Activated CD4-positive, alpha-beta T cell treated with anti-CD3 and anti-CD28 coated beads, Interleukin-2, amount 50 U/mL, for 48 hours (primary cell): ENCODE results near the gene PGM2L1.
"Not testable (repeated sequence)": the region's sequence is repeated elsewhere in the genome, so short reads cannot be mapped to it uniquely, and the experiment has no call there.

Experiments used
- DNase-seq, 2 experiments: peaks; one replicate each; pipeline ENCODE4 v3.0.0-alpha.2; 2020

PGM2L1 gene

DNA sequence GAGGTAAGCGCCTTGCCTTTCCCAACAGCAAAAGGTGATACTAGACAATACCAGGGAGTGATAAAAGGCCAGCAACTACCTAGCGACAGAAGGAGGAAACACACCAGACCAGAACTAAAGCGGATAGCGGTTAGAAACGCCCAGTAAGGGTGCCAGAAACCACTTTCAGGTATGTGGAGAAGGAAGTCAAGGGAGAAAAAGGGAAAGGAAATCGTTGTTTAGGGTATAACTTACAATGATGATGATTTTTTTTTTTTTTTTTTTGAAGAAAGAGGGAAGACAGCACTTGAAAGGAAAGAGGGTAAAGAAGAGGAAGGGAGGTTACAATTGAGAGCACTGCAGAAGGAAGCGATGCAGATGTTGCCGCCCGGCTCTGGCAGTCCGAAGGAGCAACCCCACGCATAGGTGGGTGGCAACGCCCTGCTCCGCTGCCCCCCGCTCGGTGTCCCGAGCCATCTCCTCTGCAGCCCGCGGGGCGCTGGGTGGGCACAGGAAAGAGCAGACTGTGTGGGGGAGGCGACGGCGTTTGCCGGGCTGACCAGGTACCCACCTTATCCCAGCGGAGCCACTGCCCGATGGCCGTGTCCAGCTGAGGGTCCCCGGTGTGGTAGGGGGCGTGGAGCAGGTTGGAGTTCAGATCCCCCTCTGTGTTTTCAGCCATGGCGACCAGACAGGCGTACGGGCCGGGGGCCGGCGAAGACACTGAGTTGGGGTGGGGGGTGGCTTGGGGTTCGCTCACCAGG lies 561 bp downstream of the PGM2L1 start:
- peak; percentile 27 to 33 for DNase-seq

DNA sequence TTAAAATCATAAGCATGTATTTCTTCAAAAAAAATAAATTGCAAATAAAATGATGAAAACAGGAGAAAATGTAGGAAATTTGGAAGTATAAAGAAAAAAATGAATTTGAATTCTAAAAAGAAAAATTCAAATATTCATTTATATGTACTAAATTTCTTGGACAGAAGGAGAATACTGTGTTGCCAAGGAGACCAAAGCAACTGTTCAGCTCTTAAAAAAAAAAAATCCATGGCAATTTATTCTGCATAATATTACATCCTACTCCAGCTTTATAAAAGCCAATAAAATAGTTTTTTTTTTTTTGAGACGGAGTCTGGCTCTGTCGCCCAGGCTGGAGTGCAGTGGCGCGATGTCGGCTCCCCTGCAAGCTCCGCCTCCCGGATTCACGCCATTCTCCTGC lies 6.0 kb downstream of the PGM2L1 start:
- DNase-seq: no peak

DNA sequence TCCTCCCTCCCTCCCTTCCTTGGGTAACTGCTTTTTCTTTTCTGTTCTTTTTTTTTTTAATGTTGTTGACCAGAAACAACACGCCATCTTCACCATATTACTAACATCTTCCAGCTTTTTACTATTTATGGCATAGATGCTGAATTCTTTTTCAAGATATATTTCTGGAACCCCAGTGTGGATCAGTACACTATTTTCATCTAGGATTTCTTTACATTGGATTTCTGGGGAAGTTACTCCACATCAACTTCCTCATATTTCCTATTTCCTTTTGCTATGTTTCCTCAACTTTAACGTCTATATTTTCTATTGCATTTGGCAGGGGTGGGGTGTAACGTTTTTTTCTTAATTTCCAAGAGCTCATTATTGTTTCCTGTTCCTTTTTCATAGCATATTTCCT lies 7.0 kb downstream of the PGM2L1 start:
- no peak for DNase-seq

DNA sequence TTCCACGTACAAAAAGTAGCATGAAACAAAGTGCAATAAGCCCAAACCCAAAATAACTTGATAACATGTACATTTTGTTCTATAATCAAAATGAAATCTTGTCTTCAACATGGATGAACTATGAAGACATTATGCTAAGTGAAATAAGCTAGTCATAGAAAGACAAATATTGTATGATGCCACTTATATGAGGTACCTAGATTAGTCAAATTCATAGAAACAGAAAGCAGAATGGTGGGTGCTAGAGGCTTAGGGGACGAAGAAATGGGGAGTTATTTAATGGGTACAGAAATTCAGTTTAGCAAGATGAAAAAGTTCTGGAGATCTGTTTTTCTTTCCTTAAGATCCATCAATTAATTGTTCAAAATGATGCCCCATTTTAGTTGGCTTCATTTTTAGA lies 7.5 kb downstream of the PGM2L1 start:
- DNase-seq: no peak

DNA sequence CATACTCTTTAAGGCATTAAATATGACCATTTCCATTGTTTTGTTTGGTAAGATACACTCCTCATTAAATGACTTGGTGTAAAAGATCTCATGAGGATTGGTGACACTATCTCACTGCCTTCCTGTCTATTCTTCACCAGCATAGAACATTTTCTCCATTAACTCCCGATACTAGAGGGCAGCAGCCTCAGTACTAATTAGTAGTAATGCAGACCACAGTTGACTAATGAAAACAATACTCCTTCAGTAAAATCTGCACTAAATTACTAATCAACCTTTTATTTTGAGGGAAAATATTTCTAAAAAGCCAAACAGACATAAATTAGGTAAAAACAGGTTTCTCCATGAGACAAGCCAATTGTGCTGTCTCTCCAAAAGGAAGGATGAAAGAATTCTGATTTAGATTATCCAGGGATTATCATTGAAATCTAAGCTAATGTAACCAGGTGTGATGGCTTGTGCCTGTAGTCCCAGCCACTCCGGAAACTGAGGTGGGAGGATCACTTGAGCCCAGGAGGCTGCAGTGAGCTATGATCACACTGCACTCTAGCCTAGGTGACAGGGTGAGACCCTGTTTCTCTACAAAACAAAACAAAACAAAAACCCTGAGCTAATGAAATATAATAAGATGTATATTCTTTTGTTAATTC lies 9.4 kb downstream of the PGM2L1 start:
- peak; percentile 58 to 73 for DNase-seq

DNA sequence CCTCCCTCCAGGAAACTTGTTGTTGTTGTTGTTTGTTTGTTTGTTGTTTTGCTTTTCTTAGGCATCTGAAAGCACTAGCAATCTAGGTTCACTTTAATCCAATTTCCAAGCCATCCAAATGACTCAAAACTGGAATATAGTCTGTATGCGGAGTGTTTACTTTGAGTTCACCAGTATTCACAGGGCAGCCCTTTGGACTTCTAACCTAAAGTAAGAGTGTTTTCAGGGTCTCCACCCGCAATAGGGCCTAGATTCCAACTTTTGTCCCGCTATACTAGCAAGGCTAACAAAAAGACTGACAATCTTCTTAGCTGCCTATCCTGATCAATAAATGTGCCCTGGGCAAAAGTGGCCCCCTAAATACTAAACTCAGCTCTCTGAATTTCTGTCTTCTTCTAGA lies 13.6 kb downstream of the PGM2L1 start:
- no peak for DNase-seq

DNA sequence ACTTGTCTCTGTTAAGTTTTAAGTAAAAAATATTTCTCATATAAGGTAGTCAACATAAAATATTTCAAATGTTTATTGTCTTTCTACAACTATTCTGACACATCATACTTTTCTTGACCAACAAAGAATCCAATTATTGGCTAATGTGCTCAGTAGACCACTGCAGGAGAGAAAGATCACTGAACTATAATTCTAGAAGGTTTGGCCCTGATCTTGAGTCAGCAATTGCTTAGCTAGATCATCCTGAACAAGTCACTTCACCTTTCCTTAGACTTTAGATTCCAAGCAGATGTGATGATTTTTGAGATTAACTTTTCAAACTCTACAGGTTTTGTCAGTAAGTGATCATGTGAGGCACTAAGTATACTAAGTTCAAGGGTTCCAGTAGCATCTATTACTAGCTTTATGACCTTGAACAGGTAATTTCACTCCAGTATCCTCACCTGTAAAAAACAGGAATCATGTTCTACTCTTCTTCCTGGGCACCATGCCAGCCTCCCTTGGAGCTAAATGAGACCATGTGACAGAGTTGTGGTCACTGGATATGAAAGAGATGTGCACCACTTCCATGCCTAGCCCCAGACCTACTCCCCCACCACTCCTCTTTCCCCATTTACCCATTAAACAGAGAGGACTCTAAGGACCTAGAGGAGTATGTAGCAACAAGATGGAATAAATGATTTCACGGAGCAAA lies 17.3 kb downstream of the PGM2L1 start:
- no peak for DNase-seq

DNA sequence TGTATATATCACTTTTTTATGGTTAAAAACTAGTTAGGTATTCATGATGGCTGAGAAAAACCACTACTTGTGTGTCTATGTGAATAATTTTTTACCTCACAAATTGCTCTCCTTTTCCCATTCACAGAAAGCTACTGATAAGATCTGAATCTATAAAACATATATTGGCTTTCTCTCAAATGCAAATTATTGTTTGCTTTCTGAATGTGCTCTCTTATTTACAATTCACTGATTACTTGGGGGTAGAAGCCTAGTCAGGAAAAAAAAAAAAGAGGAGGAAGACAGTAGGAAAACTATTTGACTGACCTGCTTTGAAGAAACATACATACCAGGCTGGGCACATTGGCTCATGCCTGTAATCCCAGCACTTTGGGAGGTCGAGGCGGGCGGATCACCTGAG lies 20.5 kb downstream of the PGM2L1 start:
- DNase-seq: no peak

DNA sequence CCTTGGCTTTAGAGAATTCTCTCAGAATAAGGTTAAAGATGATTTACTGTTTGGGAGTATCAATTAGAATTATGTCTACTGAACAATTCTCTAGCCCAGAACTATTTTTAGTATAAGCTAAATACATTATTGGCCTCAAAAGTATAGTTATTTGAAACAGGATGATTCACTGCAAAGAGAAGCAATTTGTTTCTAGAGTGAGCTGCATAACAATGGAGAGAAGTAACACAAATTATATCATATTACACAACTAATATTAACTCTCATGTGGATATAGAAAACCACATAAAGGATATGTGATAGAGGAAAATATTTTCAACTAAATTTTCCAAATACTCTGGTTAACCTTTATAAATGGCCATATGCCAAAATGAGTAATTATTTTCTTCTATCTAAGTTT lies 24.9 kb downstream of the PGM2L1 start:
- DNase-seq: no peak

DNA sequence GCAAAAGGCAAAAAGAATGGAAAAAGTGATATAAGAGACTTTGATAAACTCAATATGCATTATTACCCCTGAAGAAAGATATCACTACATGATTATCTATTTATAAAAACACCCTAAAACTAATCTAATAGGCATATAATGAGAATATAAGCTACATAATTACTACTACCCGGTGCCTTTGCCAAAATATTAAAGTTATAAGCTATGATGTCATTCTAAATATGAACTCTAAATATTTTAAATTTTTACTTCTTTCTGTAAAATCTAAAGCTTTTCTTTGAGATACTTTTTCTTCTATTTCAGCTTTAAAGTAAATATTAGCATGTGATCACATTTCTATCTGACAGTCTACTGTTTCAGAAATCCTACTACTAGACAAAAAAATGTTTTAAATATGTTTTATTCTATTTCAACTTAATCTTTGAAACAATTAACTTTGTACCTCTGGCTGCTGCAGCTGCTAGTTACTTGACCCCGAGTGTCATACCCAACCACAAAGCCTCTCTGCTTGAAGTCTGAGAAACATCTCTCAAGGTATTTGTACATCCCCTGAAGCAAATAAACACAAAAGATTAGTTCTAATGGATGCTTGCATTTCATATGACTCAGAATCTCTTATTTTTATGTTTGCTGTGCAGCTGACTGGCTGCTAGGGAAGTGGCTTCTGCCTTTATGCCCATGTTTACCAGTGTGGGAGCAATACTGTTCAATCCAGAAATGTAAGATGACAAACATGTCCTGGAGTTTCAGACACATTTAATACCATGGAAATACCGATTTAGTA lies 26.8 kb downstream of the PGM2L1 start:
- no peak for DNase-seq

DNA sequence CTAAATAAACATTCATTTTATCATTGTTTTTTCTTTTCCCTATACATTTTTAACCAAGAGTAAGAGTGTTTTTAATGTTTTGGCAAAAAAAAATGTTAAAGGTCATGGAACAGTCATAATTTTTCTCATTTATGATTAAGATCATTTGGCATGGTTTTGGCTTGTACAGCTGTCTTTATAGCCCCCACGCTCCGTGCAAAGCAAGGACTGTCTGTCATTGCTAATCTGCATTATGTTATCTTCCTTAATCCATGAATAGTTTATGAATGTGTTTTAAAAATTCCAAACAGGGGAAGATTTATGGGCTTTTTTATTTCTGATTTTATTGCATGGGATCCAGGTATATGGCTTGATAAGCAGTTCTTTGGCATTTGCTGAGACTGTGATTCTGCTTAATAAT lies 28.1 kb downstream of the PGM2L1 start:
- DNase-seq: no peak

DNA sequence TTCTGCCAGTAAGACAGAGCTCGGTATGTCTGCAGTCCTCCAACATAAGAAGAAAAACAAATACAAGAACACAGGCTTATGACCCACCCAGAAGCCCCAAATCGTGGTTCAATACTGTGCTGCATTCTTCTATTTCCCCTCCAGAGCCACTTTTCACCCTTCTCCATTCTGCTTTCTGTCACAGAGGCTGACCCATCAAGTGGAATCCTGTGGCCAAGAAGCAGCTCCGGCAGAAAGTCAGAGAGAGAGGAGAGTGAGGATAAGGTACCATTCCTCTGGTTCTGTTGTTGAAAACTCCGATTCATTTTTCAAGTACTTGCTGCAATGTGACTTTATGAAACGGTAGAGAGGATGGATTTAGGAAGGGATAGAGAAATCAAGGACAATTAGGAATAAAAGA lies 30.4 kb downstream of the PGM2L1 start:
- no peak for DNase-seq

DNA sequence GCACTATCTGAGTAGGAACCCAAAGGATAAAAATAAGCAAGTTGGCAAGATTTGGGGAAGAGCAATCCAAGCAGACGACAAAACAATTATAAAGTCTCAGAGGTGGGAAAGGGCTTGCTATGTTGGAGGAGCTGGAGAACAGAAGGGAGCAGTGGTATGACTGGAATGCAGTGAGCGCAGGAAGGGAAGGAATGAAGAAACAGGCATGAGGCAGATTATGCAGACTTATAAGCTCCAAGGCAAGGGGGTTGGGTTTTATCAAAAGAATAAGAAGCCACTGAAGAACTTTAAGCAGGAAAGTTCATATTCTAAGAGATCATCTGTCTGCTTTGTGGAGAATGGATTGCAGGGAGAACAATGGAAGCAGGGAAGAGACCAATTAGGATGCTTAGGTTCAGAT lies 31.7 kb downstream of the PGM2L1 start:
- DNase-seq: no peak

DNA sequence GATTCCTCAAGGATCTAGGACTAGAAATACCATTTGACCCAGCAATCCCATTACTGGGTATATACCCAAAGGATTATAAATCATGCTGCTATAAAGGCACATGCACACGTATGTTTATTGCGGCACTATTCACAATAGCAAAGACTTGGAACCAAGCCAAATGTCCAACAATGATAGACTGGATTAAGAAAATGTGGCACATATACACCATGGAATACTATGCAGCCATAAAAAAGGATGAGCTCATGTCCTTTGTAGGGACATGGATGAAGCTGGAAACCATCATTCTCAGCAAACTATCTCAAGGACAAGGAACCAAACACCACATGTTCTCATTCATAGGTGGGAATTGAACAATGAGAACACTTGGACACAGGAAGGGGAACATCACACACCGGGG lies 32.4 kb downstream of the PGM2L1 start:
- DNase-seq: not testable (repeated sequence)

DNA sequence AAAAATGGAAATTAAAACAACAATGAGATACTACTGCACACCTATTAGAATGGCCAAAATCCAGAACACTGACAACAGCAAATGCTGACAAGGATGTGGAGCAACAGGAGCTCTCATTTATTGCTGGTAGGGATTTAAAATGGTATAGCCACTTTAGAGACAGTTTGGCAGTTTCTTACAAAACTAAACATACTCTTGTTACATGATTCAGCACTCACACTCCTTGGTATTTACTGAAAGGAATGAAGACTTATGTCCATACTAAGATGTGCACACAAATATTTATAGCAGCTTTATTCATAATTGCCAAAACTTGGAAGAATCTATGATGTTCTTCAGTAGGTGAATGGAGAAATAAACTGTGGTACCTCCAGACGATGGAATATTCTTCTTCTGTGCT lies 40.8 kb downstream of the PGM2L1 start:
- DNase-seq: no peak

DNA sequence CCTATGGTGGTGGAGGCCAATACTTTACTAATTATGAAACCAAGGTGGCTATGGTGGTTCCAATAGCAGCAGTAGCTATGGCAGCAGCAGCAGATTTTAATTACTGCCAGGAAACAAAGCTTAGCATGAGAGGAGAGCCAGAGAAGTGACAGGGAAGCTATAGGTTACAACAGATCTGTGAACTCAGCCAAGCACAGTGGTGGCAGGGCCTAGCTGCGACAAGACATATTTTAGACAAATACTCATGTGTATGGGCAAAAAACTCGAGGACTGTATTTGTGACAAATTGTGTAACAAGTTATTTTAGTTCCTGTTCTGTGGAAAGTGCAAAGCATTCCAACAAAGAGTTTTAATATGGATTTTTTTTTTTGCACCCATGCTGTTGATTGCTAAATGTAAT lies 42.6 kb downstream of the PGM2L1 start:
- DNase-seq: no peak

DNA sequence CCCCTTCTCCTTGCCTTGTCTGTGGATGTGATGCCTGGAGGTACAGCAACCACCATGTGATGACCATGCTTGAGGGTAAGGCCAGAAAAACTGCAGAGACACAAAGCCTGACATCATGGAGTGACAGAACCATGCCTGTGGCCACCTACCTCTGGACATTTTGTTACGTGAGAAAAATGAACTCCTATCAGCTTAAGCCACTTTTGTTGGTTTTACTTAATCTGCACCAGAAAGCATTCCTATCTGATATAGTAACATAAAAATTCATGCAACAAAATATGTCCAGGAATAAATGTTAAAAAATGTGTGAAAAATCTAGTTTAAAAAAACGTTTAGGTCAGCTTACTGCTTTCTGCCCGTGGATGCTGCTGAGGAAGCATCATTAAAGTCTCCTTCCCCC lies 44.2 kb downstream of the PGM2L1 start:
- DNase-seq: no peak

DNA sequence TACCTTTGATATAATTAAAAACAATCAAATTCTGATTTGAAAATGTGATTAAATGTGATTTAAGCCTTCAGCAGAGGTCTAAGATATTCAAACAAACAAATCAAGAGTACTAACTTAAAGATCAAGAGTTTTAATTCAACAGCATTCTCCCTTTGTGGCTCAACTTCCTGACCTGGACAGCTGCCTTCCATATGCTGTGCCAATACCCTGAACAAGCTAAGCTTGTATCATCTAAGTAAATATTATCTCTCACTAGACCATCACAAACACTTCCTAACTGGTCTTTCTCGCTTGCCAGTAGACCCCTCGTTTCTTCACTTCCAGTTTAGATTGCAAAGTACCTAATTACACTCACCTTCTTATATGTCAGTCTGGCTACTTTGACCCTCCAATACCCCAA lies 50.9 kb downstream of the PGM2L1 start:
- DNase-seq: no peak

DNA sequence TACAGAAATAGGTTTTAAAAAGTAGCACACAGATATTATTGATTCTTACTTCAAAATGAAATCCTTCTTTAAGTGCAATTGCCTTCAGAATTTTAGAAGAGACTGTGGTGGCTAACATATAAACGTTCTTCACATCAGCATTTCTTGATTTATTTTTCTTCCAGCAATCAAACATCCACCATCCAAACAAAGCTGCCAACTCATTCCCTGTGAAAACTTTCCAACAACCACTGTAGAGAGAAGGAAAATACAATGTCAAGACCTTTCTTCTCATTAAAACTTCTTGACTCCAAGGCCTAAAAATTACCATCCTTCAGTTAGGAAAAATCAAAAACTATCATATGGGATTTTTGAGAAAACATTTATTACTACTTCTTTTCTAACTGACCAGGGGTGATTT lies 52.8 kb downstream of the PGM2L1 start:
- no peak for DNase-seq

DNA sequence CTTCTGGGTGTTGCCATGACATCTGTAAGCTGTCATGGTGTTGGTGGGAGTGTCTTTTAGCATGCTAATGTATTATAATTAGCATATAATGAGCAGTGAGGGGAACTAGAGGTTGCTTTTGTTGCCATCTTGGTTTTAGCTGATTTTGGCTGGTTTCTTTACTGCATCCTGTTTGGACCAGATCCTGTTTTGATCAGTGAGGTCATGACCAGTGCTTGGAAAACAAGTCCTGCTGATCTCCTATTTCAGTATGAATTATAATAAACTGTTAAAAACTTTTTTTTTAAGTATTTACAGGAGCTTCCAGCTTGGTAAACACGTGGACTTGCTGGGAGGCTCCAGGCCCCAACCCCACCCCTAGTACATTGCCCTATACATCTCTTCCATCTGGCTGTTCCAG lies 56.3 kb downstream of the PGM2L1 start:
- DNase-seq: no peak

DNA sequence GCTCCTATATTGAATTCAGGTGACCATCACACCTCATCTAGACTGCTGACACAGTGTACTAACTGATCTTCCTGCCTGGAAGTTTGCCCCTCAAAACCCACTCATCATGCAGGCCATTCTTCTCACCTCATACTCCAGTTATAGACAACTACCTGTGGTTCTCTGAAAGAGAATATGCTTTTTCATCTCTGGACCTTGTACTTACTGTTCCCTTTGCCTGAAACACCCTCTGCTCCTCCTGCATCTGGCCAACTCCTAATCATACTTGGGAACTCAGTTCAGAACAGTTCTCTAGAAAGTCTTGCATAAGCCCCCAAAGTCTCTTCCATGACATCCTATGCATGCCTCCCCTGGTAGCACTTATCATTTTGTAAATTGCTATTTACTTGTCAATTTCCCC lies 58.6 kb downstream of the PGM2L1 start:
- no peak for DNase-seq

DNA sequence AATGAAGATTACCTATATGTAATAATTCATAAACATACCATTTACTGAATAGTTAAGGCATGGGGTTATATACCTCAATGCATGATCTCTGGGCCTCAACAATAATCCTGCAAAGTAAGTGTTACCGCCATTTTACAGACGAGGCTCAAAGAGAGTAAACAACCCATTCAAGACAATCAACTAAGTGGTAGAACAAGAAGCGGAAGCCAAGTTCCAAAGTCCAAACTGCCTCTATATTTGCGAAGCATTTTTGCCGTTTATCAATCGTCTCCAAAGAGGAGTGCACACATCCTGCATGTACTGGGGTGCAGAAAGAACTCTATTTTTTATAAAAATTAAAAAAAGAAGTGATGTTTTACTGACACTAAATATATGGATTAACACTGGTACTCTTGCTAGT lies 59.3 kb downstream of the PGM2L1 start:
- no peak for DNase-seq

DNA sequence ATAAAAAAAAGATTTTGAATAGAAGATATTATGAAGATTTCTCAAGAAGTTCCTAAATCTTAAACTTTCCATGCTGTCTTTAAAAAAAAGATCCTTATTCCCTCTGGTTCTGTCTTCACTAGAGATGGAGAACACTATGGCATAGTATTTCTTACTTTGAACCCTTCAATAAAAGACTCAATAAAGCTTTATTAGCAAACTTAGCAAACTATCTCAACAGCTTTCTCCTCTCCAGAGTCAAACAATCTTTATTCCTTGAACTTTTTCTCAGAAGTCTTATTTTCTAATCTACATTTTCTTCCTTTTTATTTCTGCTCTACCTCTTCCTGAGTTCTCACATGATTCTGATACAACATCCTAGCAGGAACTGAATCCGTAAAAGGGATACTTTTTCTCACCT lies 65.0 kb downstream of the PGM2L1 start:
- DNase-seq: no peak

DNA sequence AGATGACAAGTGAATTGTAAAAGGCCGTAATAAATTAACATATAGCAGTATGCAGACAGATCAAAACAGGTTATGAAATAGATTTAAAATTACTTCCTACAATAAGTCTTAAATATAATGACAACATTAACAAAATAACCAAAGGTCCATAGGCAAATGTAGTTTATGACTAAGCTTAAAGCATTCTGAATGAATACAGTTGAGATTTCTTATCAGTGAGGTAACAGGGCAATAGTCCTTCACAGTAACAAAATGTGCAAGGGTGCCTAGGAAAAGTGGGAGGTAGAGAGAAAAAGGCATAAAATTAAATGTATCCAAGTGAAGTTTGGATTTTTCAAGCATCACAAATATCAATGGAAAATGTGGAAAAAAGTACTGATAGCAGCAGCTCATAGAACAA lies 65.9 kb downstream of the PGM2L1 start:
- no peak for DNase-seq
